Measurements from ENCODE around the gene B3GAT2.

B3GAT2 gene

DNA sequence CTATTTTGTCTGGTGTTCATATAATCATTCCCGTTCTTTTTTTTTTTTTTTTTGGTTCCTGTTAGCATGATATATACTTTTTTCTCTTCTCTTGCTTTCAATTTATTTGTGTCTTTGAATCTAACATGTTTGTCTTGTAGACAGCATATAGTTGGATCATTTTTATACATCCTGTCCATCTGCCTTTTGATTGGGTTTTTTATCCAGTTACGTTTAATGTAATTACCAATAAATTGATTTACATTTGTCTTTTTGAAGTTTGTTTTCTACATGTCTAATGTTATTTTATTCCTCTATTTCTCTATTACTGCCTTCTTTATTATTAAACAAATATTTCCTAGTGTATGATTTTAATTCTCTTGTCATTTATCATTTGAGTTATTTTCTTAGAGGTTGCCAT is 84.4 kb downstream of the B3GAT2 start:
- no peaks in the 10 kb centered on the region for H3K79me2 ChIP-seq (ENCODE audit: insufficient read depth, low read depth)
- no peak overlapping the region for H3K4me2 ChIP-seq
- TF ChIP-seq CTCF (conservative IDR thresholded peaks at IDR 0.05; ENCODE audit: low read depth, low read length), result no peak
- no peak overlapping the region for H3K4me3 ChIP-seq (IDR thresholded peaks at IDR 0.05; ENCODE audit: insufficient read depth, low read depth, low read length)
- H3K4me1 ChIP-seq (ENCODE audit: low read depth, poor library complexity, severe bottlenecking), result no peaks in the 10 kb centered on the region
- H2AFZ ChIP-seq (ENCODE audit: low read depth), result no peak overlapping the region
- no peak overlapping the region for H3K9ac ChIP-seq
- no peak overlapping the region for H3K27ac ChIP-seq
- no peaks in the 10 kb centered on the region for H3K27me3 ChIP-seq (ENCODE audit: insufficient read depth, low read depth)
- no peaks in the 10 kb centered on the region for H3K36me3 ChIP-seq (ENCODE audit: insufficient read depth)
- H4K20me1 ChIP-seq (ENCODE audit: insufficient read depth), result no peaks in the 10 kb centered on the region

- H3K4me2 ChIP-seq, result no peak overlapping the region
- no peak for TF ChIP-seq CTCF (conservative IDR thresholded peaks at IDR 0.05; ENCODE audit: low read depth, low read length)
Measured at GRCh38 chr6:70864401-70864800, 92.5 kb downstream of the B3GAT2 start.

GRCh38 chr6:70863343-70863742 is 93.5 kb downstream of the B3GAT2 start:
- no peak overlapping the region for H3K9ac ChIP-seq
- H3K27ac ChIP-seq, result no peak overlapping the region
- H2AFZ ChIP-seq (ENCODE audit: low read depth), result no peak overlapping the region
- TF ChIP-seq CTCF (conservative IDR thresholded peaks at IDR 0.05; ENCODE audit: low read depth, low read length), result no peak
- no peak overlapping the region for H3K4me2 ChIP-seq
- no peaks in the 10 kb centered on the region for H4K20me1 ChIP-seq (ENCODE audit: insufficient read depth)
- H3K27me3 ChIP-seq (ENCODE audit: insufficient read depth, low read depth), result no peaks in the 10 kb centered on the region
- H3K79me2 ChIP-seq (ENCODE audit: insufficient read depth, low read depth), result no peaks in the 10 kb centered on the region
- H3K4me1 ChIP-seq (ENCODE audit: low read depth, poor library complexity, severe bottlenecking), result no peaks in the 10 kb centered on the region
- no peak overlapping the region for H3K4me3 ChIP-seq (IDR thresholded peaks at IDR 0.05; ENCODE audit: insufficient read depth, low read depth, low read length)
- no peaks in the 10 kb centered on the region for H3K36me3 ChIP-seq (ENCODE audit: insufficient read depth)

More at GRCh38 chr6:70864401-70864800, 92.5 kb downstream of the B3GAT2 start:
- Histone ChIP-seq H3K79me2 (ENCODE audit: insufficient read depth, low read depth) (no peaks in the 10 kb centered on the region), H2AFZ (ENCODE audit: low read depth) (no peak overlapping the region), H3K27ac (no peak overlapping the region), H3K9ac (no peak overlapping the region), H3K36me3 (ENCODE audit: insufficient read depth) (no peaks in the 10 kb centered on the region), H3K4me3 (IDR thresholded peaks at IDR 0.05; ENCODE audit: insufficient read depth, low read depth, low read length) (no peak overlapping the region), H3K4me1 (ENCODE audit: low read depth, poor library complexity, severe bottlenecking) (no peaks in the 10 kb centered on the region), H3K27me3 (ENCODE audit: insufficient read depth, low read depth) (no peaks in the 10 kb centered on the region), H4K20me1 (ENCODE audit: insufficient read depth) (no peaks in the 10 kb centered on the region)

DNA sequence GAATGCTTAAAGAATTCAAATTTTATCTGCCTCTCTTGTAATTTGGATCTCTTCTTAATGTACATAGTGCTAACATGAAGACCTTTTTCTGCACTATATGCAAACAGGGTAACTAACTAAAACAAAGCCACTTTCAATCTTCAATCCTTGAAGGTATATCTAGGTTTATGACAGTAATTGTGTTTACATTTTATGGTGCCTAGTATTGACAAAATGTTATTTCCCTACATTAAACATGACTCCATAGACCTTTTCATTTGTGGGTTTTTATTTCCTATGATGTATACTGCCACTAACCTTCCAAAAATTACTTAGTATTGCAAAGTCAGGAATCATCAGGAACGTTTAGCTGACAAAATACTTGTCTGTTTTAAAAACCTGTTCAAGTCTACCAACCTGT is 95.9 kb downstream of the B3GAT2 start:
- Histone ChIP-seq H4K20me1 (ENCODE audit: insufficient read depth) (no peaks in the 10 kb centered on the region), H3K27me3 (ENCODE audit: insufficient read depth, low read depth) (no peaks in the 10 kb centered on the region), H3K36me3 (ENCODE audit: insufficient read depth) (no peaks in the 10 kb centered on the region), H3K9ac (no peak overlapping the region), H2AFZ (ENCODE audit: low read depth) (no peak overlapping the region), H3K79me2 (ENCODE audit: insufficient read depth, low read depth) (no peaks in the 10 kb centered on the region), H3K27ac (no peak overlapping the region), H3K4me2 (no peak overlapping the region), H3K4me3 (IDR thresholded peaks at IDR 0.05; ENCODE audit: insufficient read depth, low read depth, low read length) (no peak overlapping the region), H3K4me1 (ENCODE audit: low read depth, poor library complexity, severe bottlenecking) (no peaks in the 10 kb centered on the region)
- no peak for TF ChIP-seq CTCF (conservative IDR thresholded peaks at IDR 0.05; ENCODE audit: low read depth, low read length)

Data from KMS-11 (cell line).